Measurements from ENCODE around the gene PLXNB1. TPM values are rescaled to one million over a fixed set of nuclear protein-coding genes. Genes with fewer than 3 reads are reported as not detected.

PLXNB1 gene
- total and polyA plus RNA-seq, 2 of the 13 experiments (the other 11 are each of a cell fraction or from before 2014, with no cell fraction given) = 86.0 to 143 TPM

GRCh38 chr3:48353987-48354386 lies 75.9 kb downstream of the PLXNB1 start (continued):
- TF ChIP-seq ZUFSP (CRISPR knock-in tag; IDR thresholded peaks at IDR 0.05; ENCODE audit: borderline replicate concordance) = no peak
- TF ChIP-seq ZBTB26 (CRISPR knock-in tag; IDR thresholded peaks at IDR 0.05; ENCODE audit: borderline replicate concordance) = no peak
- TF ChIP-seq ARID4A (CRISPR knock-in tag; IDR thresholded peaks at IDR 0.05; ENCODE audit: borderline replicate concordance) = no peak
- TF ChIP-seq ZNF441 (CRISPR knock-in tag; IDR thresholded peaks at IDR 0.05; ENCODE audit: borderline replicate concordance) = no peak

Small RNA genes within 50 kb of the gene (small RNA-seq; reads per million reads assigned to genes)
- gene RN7SL321P (ENCODE audit: insufficient read depth in 2 of 3, insufficient read length in 3 of 3, low read depth in 2 of 3, low replicate concordance in 1 of 3) = 0 reads per million in 3 experiments

Other genes starting within 250 kb of the PLXNB1 start
- 45.4 and 54.7 TPM in 2 replicates for gene CDC25A, start 241.7 kb downstream of the PLXNB1 start, total RNA-seq (2016; rRNA removed; fragmentation: Illumina TruSeq; extraction: Trizol)
- 6.1 and 7.9 TPM in 2 replicates for gene CDC25A, start 241.7 kb downstream of the PLXNB1 start, polyA plus RNA-seq (2011; rRNA removed)
- gene CAMP, start 206.6 kb downstream of the PLXNB1 start, total RNA-seq (2016; rRNA removed; fragmentation: Illumina TruSeq; extraction: Trizol) = not detected in 2 replicates
- not detected in 2 replicates for gene CAMP, start 206.6 kb downstream of the PLXNB1 start, polyA plus RNA-seq (2011; rRNA removed)
- gene ZNF589, start 189.0 kb downstream of the PLXNB1 start, total RNA-seq (2016; rRNA removed; fragmentation: Illumina TruSeq; extraction: Trizol) = 5.6 and 7.3 TPM in 2 replicates
- gene ZNF589, start 189.0 kb downstream of the PLXNB1 start, polyA plus RNA-seq (2011; rRNA removed) = 5.8 and 7.2 TPM in 2 replicates
- gene NME6, start 128.7 kb downstream of the PLXNB1 start, total RNA-seq (2016; rRNA removed; fragmentation: Illumina TruSeq; extraction: Trizol) = 29.3 and 39.3 TPM in 2 replicates
- 31.0 and 35.0 TPM in 2 replicates for gene NME6, start 128.7 kb downstream of the PLXNB1 start, polyA plus RNA-seq (2011; rRNA removed)
- gene SPINK8, start 96.4 kb downstream of the PLXNB1 start, total RNA-seq (2016; rRNA removed; fragmentation: Illumina TruSeq; extraction: Trizol) = not detected in 2 replicates
- gene SPINK8, start 96.4 kb downstream of the PLXNB1 start, polyA plus RNA-seq (2011; rRNA removed) = not detected in 2 replicates
- not detected in 2 replicates for gene FBXW12, start 57.9 kb downstream of the PLXNB1 start, total RNA-seq (2016; rRNA removed; fragmentation: Illumina TruSeq; extraction: Trizol)
- gene FBXW12, start 57.9 kb downstream of the PLXNB1 start, polyA plus RNA-seq (2011; rRNA removed) = not detected in 2 replicates
- gene CCDC51, start 10.0 kb upstream of the PLXNB1 start, total RNA-seq (2016; rRNA removed; fragmentation: Illumina TruSeq; extraction: Trizol) = 29.4 and 38.3 TPM in 2 replicates
- 15.5 and 18.1 TPM in 2 replicates for gene CCDC51, start 10.0 kb upstream of the PLXNB1 start, polyA plus RNA-seq (2011; rRNA removed)
- 486 and 510 TPM in 2 replicates for gene TMA7, start 10.2 kb upstream of the PLXNB1 start, total RNA-seq (2016; rRNA removed; fragmentation: Illumina TruSeq; extraction: Trizol)
- gene TMA7, start 10.2 kb upstream of the PLXNB1 start, polyA plus RNA-seq (2011; rRNA removed) = 80.9 and 100 TPM in 2 replicates
- gene ATRIP, start 16.7 kb upstream of the PLXNB1 start, total RNA-seq (2016; rRNA removed; fragmentation: Illumina TruSeq; extraction: Trizol) = 11.4 and 12.5 TPM in 2 replicates
- 5.1 and 5.3 TPM in 2 replicates for gene ATRIP, start 16.7 kb upstream of the PLXNB1 start, polyA plus RNA-seq (2011; rRNA removed)
- gene SHISA5, start 74.1 kb upstream of the PLXNB1 start, total RNA-seq (2016; rRNA removed; fragmentation: Illumina TruSeq; extraction: Trizol) = 74.3 and 91.4 TPM in 2 replicates
- 75.8 and 83.0 TPM in 2 replicates for gene SHISA5, start 74.1 kb upstream of the PLXNB1 start, polyA plus RNA-seq (2011; rRNA removed)
- gene PFKFB4, start 126.7 kb upstream of the PLXNB1 start, total RNA-seq (2016; rRNA removed; fragmentation: Illumina TruSeq; extraction: Trizol) = 6.4 and 7.1 TPM in 2 replicates
- 103 and 122 TPM in 2 replicates for gene PFKFB4, start 126.7 kb upstream of the PLXNB1 start, polyA plus RNA-seq (2011; rRNA removed)
- gene UCN2, start 133.7 kb upstream of the PLXNB1 start, total RNA-seq (2016; rRNA removed; fragmentation: Illumina TruSeq; extraction: Trizol) = 0.07 and 0.13 TPM in 2 replicates
- 1.5 and 2.3 TPM in 2 replicates for gene UCN2, start 133.7 kb upstream of the PLXNB1 start, polyA plus RNA-seq (2011; rRNA removed)
- 0.55 and 2.7 TPM in 2 replicates for gene COL7A1, start 165.2 kb upstream of the PLXNB1 start, total RNA-seq (2016; rRNA removed; fragmentation: Illumina TruSeq; extraction: Trizol)
- 11.7 and 18.1 TPM in 2 replicates for gene COL7A1, start 165.2 kb upstream of the PLXNB1 start, polyA plus RNA-seq (2011; rRNA removed)
- 273 and 316 TPM in 2 replicates for gene UQCRC1, start 179.6 kb upstream of the PLXNB1 start, total RNA-seq (2016; rRNA removed; fragmentation: Illumina TruSeq; extraction: Trizol)
- gene UQCRC1, start 179.6 kb upstream of the PLXNB1 start, polyA plus RNA-seq (2011; rRNA removed) = 680 and 772 TPM in 2 replicates
- gene TMEM89, start 191.7 kb upstream of the PLXNB1 start, total RNA-seq (2016; rRNA removed; fragmentation: Illumina TruSeq; extraction: Trizol) = 0.31 TPM in 1 of 2 replicates, not detected in the other
- gene TMEM89, start 191.7 kb upstream of the PLXNB1 start, polyA plus RNA-seq (2011; rRNA removed) = 0.30 and 0.59 TPM in 2 replicates
- 10.3 and 40.7 TPM in 2 replicates for gene SLC26A6, start 205.4 kb upstream of the PLXNB1 start, total RNA-seq (2016; rRNA removed; fragmentation: Illumina TruSeq; extraction: Trizol)
- 184 and 298 TPM in 2 replicates for gene SLC26A6, start 205.4 kb upstream of the PLXNB1 start, polyA plus RNA-seq (2011; rRNA removed)
- gene CELSR3, start 232.8 kb upstream of the PLXNB1 start, total RNA-seq (2016; rRNA removed; fragmentation: Illumina TruSeq; extraction: Trizol) = 3.2 and 5.4 TPM in 2 replicates
- gene CELSR3, start 232.8 kb upstream of the PLXNB1 start, polyA plus RNA-seq (2011; rRNA removed) = 6.7 and 8.3 TPM in 2 replicates

Data from HepG2 (cell line).